Spleen (tissue), 7 donors: ENCODE data around the gene ZNF566.

Experiments
- POLR2A ChIP-seq, 3 donors: fragments of 450-650 bp; IDR thresholded peaks; one replicate each; pipeline ENCODE4 v1.5.1; 2017; ENCODE audit warnings: antibody characterized with exemption in 3 of 3, mild to moderate bottlenecking in 1 of 3
- TF ChIP-seq, protein P1 (sequence below), 11 experiments: fragments of 200-600 bp in 7 of 11; fragments of 450-650 bp in 4 of 11; sonication (generic) in 4 of 11; IDR thresholded peaks in 8 of 11; conservative IDR thresholded peaks in 3 of 11; 1 replicate in 7 of 11; 2 replicates in 4 of 11; pipeline versions ENCODE4 v1.4.0 to v1.8.0; 2016 to 2021; ENCODE audit warnings: antibody characterized with exemption in 11 of 11, inconsistent platforms in 4 of 11, mild to moderate bottlenecking in 1 of 11
- donor health status: DM: no; HTN: no; CAD: no; lungs with moderate emphysema.
- donor health status: DM: no; HTN: no; CAD: no.
- donor health status: DM: no; HTN: no; CAD: no.

DNA sequence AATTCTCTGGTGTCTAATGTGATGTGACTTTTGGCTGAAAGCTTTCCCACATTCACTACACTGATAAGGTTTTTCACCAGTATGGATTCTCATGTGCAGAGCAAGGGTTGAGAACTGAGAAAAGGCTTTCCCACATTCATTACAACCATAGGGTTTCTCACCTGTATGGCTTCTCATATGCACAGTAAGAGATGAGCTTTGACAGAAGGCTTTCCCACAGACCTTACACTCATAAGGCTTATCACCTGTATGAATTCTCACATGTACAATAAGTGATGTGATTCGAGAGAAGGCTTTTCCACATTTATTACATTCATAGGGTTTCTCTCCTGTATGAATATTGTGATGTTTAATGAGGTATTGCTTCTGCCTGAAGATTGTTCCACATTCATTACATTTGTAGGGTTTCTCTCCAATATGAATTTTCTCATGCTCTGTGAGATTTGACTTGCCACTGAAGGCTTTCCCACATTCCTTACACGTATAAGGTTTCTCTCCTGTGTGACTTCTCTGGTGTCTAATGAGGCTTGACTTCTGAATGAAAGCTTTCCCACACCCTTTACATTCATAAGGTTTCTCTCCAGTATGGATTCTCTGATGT lies 24.8 kb upstream of the ZNF566 start:
- TF ChIP-seq, protein P1, sequence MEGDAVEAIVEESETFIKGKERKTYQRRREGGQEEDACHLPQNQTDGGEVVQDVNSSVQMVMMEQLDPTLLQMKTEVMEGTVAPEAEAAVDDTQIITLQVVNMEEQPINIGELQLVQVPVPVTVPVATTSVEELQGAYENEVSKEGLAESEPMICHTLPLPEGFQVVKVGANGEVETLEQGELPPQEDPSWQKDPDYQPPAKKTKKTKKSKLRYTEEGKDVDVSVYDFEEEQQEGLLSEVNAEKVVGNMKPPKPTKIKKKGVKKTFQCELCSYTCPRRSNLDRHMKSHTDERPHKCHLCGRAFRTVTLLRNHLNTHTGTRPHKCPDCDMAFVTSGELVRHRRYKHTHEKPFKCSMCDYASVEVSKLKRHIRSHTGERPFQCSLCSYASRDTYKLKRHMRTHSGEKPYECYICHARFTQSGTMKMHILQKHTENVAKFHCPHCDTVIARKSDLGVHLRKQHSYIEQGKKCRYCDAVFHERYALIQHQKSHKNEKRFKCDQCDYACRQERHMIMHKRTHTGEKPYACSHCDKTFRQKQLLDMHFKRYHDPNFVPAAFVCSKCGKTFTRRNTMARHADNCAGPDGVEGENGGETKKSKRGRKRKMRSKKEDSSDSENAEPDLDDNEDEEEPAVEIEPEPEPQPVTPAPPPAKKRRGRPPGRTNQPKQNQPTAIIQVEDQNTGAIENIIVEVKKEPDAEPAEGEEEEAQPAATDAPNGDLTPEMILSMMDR (IDR thresholded peaks at IDR 0.05 in 8 of 11, conservative IDR thresholded peaks at IDR 0.05 in 3 of 11): no peak
- no peak for TF ChIP-seq POLR2A (IDR thresholded peaks at IDR 0.05)
